Measurements from ENCODE around the gene GTSF1L.

GTSF1L gene

GRCh38 chr20:43715511-43715910 lies 11.3 kb downstream of the GTSF1L start:
- DNase-seq: no peak

- DNase-seq: no peak
Measured at GRCh38 chr20:43715044-43715443, 11.8 kb downstream of the GTSF1L start.

GRCh38 chr20:43711098-43711654 lies 15.6 kb downstream of the GTSF1L start:
- DNase-seq: no peak

DNA sequence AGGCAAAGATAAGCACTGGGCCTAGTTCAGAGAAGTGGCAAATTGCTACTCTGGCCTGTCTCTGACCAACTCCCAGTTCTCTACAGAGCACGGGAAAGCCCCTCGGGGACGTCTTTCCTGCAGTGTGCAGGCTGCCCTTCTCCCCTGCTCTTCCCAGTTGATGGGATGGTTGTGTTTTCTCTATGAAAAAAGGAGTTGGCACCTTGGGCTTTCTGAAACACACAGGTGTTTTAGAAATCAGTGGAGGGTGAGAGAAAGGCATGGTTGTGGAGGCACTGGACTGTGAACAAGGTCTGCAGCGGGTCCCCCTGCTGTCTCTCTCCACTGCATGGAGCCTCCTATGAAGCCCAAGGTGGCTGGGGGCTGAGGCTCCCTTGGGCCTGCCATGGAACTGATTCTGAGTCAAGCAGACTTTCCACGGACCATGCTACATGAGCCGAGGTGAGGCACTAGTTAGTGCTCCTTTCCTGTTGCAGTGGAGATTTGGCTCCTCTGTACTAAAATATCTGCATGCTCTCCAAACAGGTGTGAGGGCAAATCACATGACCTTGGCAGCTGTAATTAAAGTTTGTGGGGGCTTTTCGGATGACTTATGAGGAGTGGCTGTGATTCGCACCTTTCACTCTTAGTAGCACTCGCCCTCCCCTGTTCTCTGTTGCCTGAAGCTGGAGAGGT lies 16.3 kb downstream of the GTSF1L start:
- DNase-seq: no peak

DNA sequence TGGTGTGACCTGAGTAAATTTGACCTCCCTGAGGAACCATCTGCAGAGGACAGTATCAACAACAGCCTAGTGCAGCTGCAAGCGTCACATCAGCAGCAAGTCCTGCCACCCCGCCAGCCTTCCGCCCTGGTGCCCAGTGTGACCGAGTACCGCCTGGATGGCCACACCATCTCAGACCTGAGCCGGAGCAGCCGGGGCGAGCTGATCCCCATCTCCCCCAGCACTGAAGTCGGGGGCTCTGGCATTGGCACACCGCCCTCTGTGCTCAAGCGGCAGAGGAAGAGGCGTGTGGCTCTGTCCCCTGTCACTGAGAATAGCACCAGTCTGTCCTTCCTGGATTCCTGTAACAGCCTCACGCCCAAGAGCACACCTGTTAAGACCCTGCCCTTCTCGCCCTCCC lies 24.3 kb downstream of the GTSF1L start:
- DNase-seq: no peak

GRCh38 chr20:43700627-43701026 lies 26.2 kb downstream of the GTSF1L start:
- no peak for DNase-seq

GRCh38 chr20:43699941-43700565 lies 26.7 kb downstream of the GTSF1L start:
- DNase-seq: no peak

DNA sequence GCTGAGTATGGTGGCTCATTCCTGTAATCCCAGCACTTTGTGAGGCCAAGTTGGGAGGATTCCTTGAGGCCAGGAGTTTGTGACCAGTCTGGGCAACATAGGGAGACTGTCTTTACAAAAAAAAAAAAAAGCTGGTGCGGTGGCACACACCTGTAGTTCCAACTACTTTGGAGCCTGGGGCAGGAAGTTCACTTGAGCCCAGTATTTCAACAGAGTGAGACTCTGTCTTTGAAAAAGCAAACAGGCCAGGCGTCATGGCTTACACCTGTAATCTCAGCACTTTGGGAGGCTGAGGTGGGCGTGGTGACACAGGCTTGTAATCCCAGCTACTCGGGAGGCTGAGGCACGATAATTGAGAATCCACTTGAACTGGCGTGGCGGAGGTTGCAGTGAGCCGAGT lies 31.2 kb downstream of the GTSF1L start:
- no peak for DNase-seq

GRCh38 chr20:43694763-43695162 lies 32.0 kb downstream of the GTSF1L start:
- DNase-seq: no peak

- DNase-seq: peak; percentile 57
Measured at GRCh38 chr20:43691928-43692524, 34.8 kb downstream of the GTSF1L start.

GRCh38 chr20:43690943-43691598 lies 35.7 kb downstream of the GTSF1L start:
- no peak for DNase-seq

GRCh38 chr20:43689165-43689564 lies 37.6 kb downstream of the GTSF1L start:
- DNase-seq: no peak

GRCh38 chr20:43686820-43687219 lies 40.0 kb downstream of the GTSF1L start:
- no peak for DNase-seq

GRCh38 chr20:43682446-43682845 lies 44.4 kb downstream of the GTSF1L start:
- no peak for DNase-seq

GRCh38 chr20:43681991-43682410 lies 44.8 kb downstream of the GTSF1L start:
- DNase-seq: no peak

- DNase-seq: no peak
Measured at GRCh38 chr20:43681468-43681942, 45.3 kb downstream of the GTSF1L start.

GRCh38 chr20:43680981-43681380 lies 45.8 kb downstream of the GTSF1L start:
- no peak for DNase-seq

- no peak for DNase-seq
Measured at GRCh38 chr20:43676368-43676767, 50.4 kb downstream of the GTSF1L start.

Measured in 8988T (cell line).